ENCODE measurements around the gene SLC9A9.

SLC9A9 gene

GRCh38 chr3:143640774-143641173 is 207.5 kb downstream of the SLC9A9 start:
- no peak overlapping the region for H3K4me3 ChIP-seq (ENCODE audit: low read depth, low read length)
- DNase-seq (ENCODE audit: low read depth): no peak
- no peak for TF ChIP-seq MAX (IDR thresholded peaks at IDR 0.05; ENCODE audit: low read depth, low read length)
- TF ChIP-seq POLR2A (IDR thresholded peaks at IDR 0.05; ENCODE audit: extremely low read depth, insufficient read length): no peak
- TF ChIP-seq, protein P1, sequence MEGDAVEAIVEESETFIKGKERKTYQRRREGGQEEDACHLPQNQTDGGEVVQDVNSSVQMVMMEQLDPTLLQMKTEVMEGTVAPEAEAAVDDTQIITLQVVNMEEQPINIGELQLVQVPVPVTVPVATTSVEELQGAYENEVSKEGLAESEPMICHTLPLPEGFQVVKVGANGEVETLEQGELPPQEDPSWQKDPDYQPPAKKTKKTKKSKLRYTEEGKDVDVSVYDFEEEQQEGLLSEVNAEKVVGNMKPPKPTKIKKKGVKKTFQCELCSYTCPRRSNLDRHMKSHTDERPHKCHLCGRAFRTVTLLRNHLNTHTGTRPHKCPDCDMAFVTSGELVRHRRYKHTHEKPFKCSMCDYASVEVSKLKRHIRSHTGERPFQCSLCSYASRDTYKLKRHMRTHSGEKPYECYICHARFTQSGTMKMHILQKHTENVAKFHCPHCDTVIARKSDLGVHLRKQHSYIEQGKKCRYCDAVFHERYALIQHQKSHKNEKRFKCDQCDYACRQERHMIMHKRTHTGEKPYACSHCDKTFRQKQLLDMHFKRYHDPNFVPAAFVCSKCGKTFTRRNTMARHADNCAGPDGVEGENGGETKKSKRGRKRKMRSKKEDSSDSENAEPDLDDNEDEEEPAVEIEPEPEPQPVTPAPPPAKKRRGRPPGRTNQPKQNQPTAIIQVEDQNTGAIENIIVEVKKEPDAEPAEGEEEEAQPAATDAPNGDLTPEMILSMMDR (IDR thresholded peaks at IDR 0.05; ENCODE audit: low read depth, low read length): no peak
- TF ChIP-seq MYC (IDR thresholded peaks at IDR 0.05; ENCODE audit: low read depth, low read length): no peak

DNA sequence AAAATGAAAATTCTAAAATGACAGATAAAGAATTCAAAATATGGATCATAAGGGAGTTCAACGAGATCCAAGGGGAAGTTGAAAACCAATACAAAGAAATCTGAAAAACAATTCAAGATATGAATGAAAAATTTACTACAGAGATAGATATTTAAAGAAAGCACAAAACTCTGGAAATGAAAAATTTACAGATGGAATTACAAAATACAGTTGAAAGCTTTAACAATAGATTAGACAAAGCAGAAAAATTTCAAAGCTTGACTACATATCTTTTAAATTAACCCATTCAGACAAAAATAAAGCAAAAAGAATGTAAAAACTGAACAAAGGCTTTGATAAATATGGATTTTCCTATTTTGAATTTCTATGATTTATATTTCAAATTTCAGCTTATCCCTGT is 211.1 kb downstream of the SLC9A9 start:
- no peak for DNase-seq (ENCODE audit: low read depth)
- H3K4me3 ChIP-seq (ENCODE audit: low read depth, low read length): no peak overlapping the region
- TF ChIP-seq MAX (IDR thresholded peaks at IDR 0.05; ENCODE audit: low read depth, low read length) (no peak), POLR2A (IDR thresholded peaks at IDR 0.05; ENCODE audit: extremely low read depth, insufficient read length) (no peak), MYC (IDR thresholded peaks at IDR 0.05; ENCODE audit: low read depth, low read length) (no peak)
- TF ChIP-seq, protein P1 (IDR thresholded peaks at IDR 0.05; ENCODE audit: low read depth, low read length): no peak

DNA sequence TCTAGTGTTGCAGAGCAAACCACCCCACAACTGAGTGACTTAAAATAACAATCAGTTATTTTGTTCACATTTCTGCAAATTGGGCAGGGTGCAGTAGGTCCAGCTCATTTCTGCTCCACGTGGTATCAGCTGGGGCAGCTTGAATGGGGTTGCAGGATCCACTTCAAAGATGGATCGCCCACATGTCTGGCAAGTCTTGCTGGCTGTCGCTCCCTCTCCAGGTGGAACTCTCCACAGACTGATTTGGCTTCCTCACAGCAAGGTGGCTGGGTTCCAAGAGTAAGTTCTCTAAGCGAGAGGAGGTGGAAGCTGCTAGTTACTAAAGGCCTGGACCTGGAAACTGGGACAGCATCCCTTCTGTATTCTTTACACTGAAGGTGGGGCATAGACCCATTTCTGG is 213.3 kb downstream of the SLC9A9 start:
- no peak for TF ChIP-seq MYC (IDR thresholded peaks at IDR 0.05; ENCODE audit: low read depth, low read length)
- TF ChIP-seq POLR2A (IDR thresholded peaks at IDR 0.05; ENCODE audit: extremely low read depth, insufficient read length): no peak
- TF ChIP-seq, protein P1 (IDR thresholded peaks at IDR 0.05; ENCODE audit: low read depth, low read length): no peak
- no peak for TF ChIP-seq MAX (IDR thresholded peaks at IDR 0.05; ENCODE audit: low read depth, low read length)
- DNase-seq (ENCODE audit: low read depth): no peak
- H3K4me3 ChIP-seq (ENCODE audit: low read depth, low read length): no peak overlapping the region

DNA sequence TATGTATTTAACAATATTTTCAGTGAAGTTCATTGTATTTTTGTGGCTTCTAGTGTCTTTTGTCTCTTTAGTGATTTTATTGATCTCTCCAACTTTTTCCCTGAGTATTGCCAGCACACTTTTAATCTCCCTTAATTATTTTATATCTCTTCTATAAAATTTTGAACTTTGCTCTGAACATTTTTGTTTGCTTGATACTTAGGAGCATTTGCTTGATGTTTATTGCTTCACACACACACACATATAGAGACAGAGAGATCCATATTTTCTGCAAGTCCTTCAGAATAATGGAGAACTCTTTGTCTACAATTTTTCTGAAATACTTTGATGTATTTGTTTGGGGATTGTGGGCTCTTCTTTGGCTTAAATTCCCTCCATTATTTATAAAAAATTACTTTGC is 213.8 kb downstream of the SLC9A9 start:
- TF ChIP-seq, protein P1 (IDR thresholded peaks at IDR 0.05; ENCODE audit: low read depth, low read length): no peak
- TF ChIP-seq MAX (IDR thresholded peaks at IDR 0.05; ENCODE audit: low read depth, low read length) (no peak), MYC (IDR thresholded peaks at IDR 0.05; ENCODE audit: low read depth, low read length) (no peak), POLR2A (IDR thresholded peaks at IDR 0.05; ENCODE audit: extremely low read depth, insufficient read length) (no peak)
- no peak overlapping the region for H3K4me3 ChIP-seq (ENCODE audit: low read depth, low read length)
- no peak for DNase-seq (ENCODE audit: low read depth)

GRCh38 chr3:143633816-143634215 is 214.5 kb downstream of the SLC9A9 start:
- DNase-seq (ENCODE audit: low read depth): no peak
- no peak overlapping the region for H3K4me3 ChIP-seq (ENCODE audit: low read depth, low read length)
- no peak for TF ChIP-seq MAX (IDR thresholded peaks at IDR 0.05; ENCODE audit: low read depth, low read length)
- no peak for TF ChIP-seq POLR2A (IDR thresholded peaks at IDR 0.05; ENCODE audit: extremely low read depth, insufficient read length)
- no peak for TF ChIP-seq MYC (IDR thresholded peaks at IDR 0.05; ENCODE audit: low read depth, low read length)
- TF ChIP-seq, protein P1 (IDR thresholded peaks at IDR 0.05; ENCODE audit: low read depth, low read length): no peak

GRCh38 chr3:143629726-143630125 is 218.5 kb downstream of the SLC9A9 start:
- no peak for DNase-seq (ENCODE audit: low read depth)
- TF ChIP-seq MAX (IDR thresholded peaks at IDR 0.05; ENCODE audit: low read depth, low read length): no peak
- TF ChIP-seq, protein P1 (IDR thresholded peaks at IDR 0.05; ENCODE audit: low read depth, low read length): no peak
- TF ChIP-seq MYC (IDR thresholded peaks at IDR 0.05; ENCODE audit: low read depth, low read length): no peak
- TF ChIP-seq POLR2A (IDR thresholded peaks at IDR 0.05; ENCODE audit: extremely low read depth, insufficient read length): no peak
- H3K4me3 ChIP-seq (ENCODE audit: low read depth, low read length): no peak overlapping the region

All from NB4 (cell line).